ENCODE measurements around the gene TRIM66.

GRCh38 chr11:8641332-8641731, 41.1 kb downstream of the TRIM66 start:
- TF ChIP-seq CTCF (IDR thresholded peaks at IDR 0.05) (no peak), POLR2A (IDR thresholded peaks at IDR 0.05) (no peak)

Measured in Peyer's patch (tissue), 4 donors.